CD14-positive monocyte (primary cell): ENCODE measurements around the gene ZNF277. TPM values are rescaled to one million over a fixed set of nuclear protein-coding genes. Genes with fewer than 3 reads are reported as not detected.

Experiments
- DNase-seq, 3 donors: peaks; one replicate each; pipeline ENCODE4 v3.0.0-alpha.2; 2011 to 2022
- H2AFZ ChIP-seq: 2 replicates; pipeline ENCODE4 v1.6.0; 2012; ENCODE audit warnings: mild to moderate bottlenecking, low read depth, low read length, inconsistent platforms; ENCODE audit not compliant: insufficient read depth, poor library complexity, severe bottlenecking
- H3K27ac ChIP-seq, 2 donors: 1 replicate in 1 of 2; 2 replicates in 1 of 2; pipeline ENCODE4 v1.5.1; 2012 to 2013; ENCODE audit warnings: low read length in 2 of 2, control low read depth in 1 of 2, inconsistent platforms in 1 of 2, low read depth in 1 of 2, mild to moderate bottlenecking in 1 of 2
- H3K27me3 ChIP-seq, 2 donors: one replicate each; pipeline versions ENCODE4 v1.6.0 to v1.6.1; 2011 to 2013; ENCODE audit warnings: low read length in 2 of 2; ENCODE audit not compliant: control insufficient read depth in 2 of 2, insufficient read depth in 2 of 2
- H3K36me3 ChIP-seq, 2 donors: replicated peaks in 1 of 2; 1 replicate in 1 of 2; 2 replicates in 1 of 2; pipeline versions ENCODE4 v1.5.1 to v1.6.1; 2012 to 2013; ENCODE audit warnings: low read length in 2 of 2, control low read depth in 1 of 2, inconsistent platforms in 1 of 2, mild to moderate bottlenecking in 1 of 2; ENCODE audit not compliant: insufficient read depth in 2 of 2, control insufficient read depth in 1 of 2
- H3K4me1 ChIP-seq, 2 donors: 1 replicate in 1 of 2; 2 replicates in 1 of 2; pipeline versions ENCODE4 v1.5.1 to v1.6.1; 2012 to 2013; ENCODE audit warnings: low read length in 2 of 2, control low read depth in 1 of 2, inconsistent platforms in 1 of 2, mild to moderate bottlenecking in 1 of 2, moderate library complexity in 1 of 2; ENCODE audit not compliant: insufficient read depth in 2 of 2, control insufficient read depth in 1 of 2
- H3K4me2 ChIP-seq: replicated peaks from 2 replicates; pipeline ENCODE3; 2012; ENCODE audit warnings: low read length, moderate library complexity, mild to moderate bottlenecking; ENCODE audit not compliant: poor library complexity, severe bottlenecking; ENCODE audit errors: extremely low read depth
- H3K4me3 ChIP-seq, 3 experiments: fragments of 200-600 bp in 1 of 3; sonication (generic) in 1 of 3; replicated peaks in 1 of 3; 1 replicate in 2 of 3; 2 replicates in 1 of 3; pipeline ENCODE4 v1.5.1; 2011 to 2013; ENCODE audit warnings: low read length in 3 of 3, mild to moderate bottlenecking in 3 of 3, control low read depth in 2 of 3, low read depth in 2 of 3, inconsistent platforms in 1 of 3, moderate library complexity in 1 of 3
- H3K79me2 ChIP-seq: 2 replicates; pipeline ENCODE4 v1.6.0; 2012; ENCODE audit warnings: mild to moderate bottlenecking, control low read depth, inconsistent platforms, low read length, moderate library complexity; ENCODE audit not compliant: insufficient read depth
- H3K9ac ChIP-seq: 2 replicates; pipeline ENCODE4 v1.6.0; 2017; ENCODE audit warnings: low read length, mild to moderate bottlenecking; ENCODE audit not compliant: insufficient read depth, poor library complexity, severe bottlenecking
- H3K9me3 ChIP-seq, 2 donors: replicated peaks in 1 of 2; 1 replicate in 1 of 2; 2 replicates in 1 of 2; pipeline versions ENCODE4 v1.5.1 to v1.6.1; 2012 to 2013; ENCODE audit warnings: low read length in 2 of 2, control low read depth in 1 of 2; ENCODE audit not compliant: control insufficient read depth in 1 of 2, insufficient read depth in 1 of 2
- H4K20me1 ChIP-seq: 2 replicates; pipeline ENCODE4 v1.6.0; 2012; ENCODE audit warnings: mild to moderate bottlenecking, low read length, control low read depth, moderate library complexity; ENCODE audit not compliant: insufficient read depth
- H3K27ac Mint-ChIP-seq, 7 donors: one replicate each; pipeline ENCODE4 v1.8.0; 2020; ENCODE audit warnings: mild to moderate bottlenecking in 7 of 7, mixed read lengths in 7 of 7, moderate library complexity in 6 of 7, inconsistent platforms in 2 of 7
- H3K27me3 Mint-ChIP-seq, 3 donors: one replicate each; pipeline ENCODE4 v1.8.0; 2021 to 2022; ENCODE audit warnings: low read depth in 3 of 3, mild to moderate bottlenecking in 3 of 3, mixed read lengths in 3 of 3, moderate library complexity in 3 of 3, inconsistent platforms in 1 of 3
- H3K36me3 Mint-ChIP-seq, 2 donors: one replicate each; pipeline ENCODE4 v1.8.0; 2020; ENCODE audit warnings: mixed read lengths in 2 of 2, inconsistent platforms in 1 of 2, mild to moderate bottlenecking in 1 of 2
- H3K4me1 Mint-ChIP-seq: one replicate; pipeline ENCODE4 v1.8.0; 2020; ENCODE audit warnings: mild to moderate bottlenecking, mixed read lengths
- H3K4me3 Mint-ChIP-seq, 2 donors: one replicate each; pipeline ENCODE4 v1.8.0; 2020; ENCODE audit warnings: mild to moderate bottlenecking in 2 of 2, mixed read lengths in 2 of 2, moderate library complexity in 1 of 2
- H3K9me3 Mint-ChIP-seq, 7 donors: one replicate each; pipeline ENCODE4 v1.8.0; 2020 to 2022; ENCODE audit warnings: mixed read lengths in 7 of 7, mild to moderate bottlenecking in 6 of 7, moderate library complexity in 6 of 7, inconsistent platforms in 2 of 7
- WGBS: methylation state at CpG from one replicate; pipeline ENCODE4 v1.1.5; 2013; ENCODE audit warnings: missing lambda C conversion rate; ENCODE audit not compliant: insufficient coverage; 5-methylcytosine and 5-hydroxymethylcytosine counted together
- intact Hi-C, 2 donors: fragments of 100-400 bp; cut with micrococcal nuclease; formaldehyde crosslinking; loops; one replicate each; pipeline versions ENCODE4 v1.15.0 to v1.15.1; 2023
- polyA plus RNA-seq, 3 donors: library from polyadenylated mRNA; depleted of rRNA in 1 of 3; unstranded in 2 of 3; stranded (reverse) in 1 of 3; fragments of 300-500 nt in 2 of 3; fragments of >200 nt in 1 of 3; fragmentation: Illumina TruSeq in 2 of 3; gene quantifications; 1 replicate in 2 of 3; 2 replicates in 1 of 3; pipeline ENCODE4 v1.2.3, GENCODE V29; 2012 to 2021
- TF ChIP-seq, protein P1 (sequence below): fragments of 200-600 bp; IDR thresholded peaks from one replicate; pipeline ENCODE4 v1.8.0; 2022; ENCODE audit warnings: antibody characterized with exemption, mild to moderate bottlenecking

Gene ZNF277
- polyA plus RNA-seq, 3 donors = 17.5 to 20.7 (median 20.0) TPM

DNA sequence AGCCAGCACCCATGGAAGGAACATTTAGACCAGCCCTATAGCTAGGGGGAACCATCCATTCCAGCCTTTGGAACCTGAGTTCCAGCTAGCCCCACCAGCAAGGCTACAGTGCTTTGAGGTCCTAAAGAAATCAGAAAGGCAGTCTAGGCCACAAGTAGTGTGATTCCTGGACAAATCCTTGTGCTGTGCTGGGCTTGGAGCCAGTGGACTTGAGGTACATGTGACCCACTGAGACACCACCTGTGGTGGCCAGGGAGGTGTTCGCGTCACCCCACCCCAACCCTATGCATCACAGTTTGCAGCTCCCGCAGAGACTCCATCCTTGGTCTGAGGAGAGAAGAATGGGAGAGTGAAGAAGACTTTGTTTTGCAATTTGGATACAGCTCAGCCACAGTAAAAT, 31.8 kb downstream of the ZNF277 start:
- Histone ChIP-seq H4K20me1 (peaks cover 14% of the 10 kb centered on the region), H3K36me3 (no peaks in the 10 kb centered on the region), H3K4me3 (no peak overlapping the region), H2AFZ (no peak overlapping the region), H3K27me3 (no peaks in the 10 kb centered on the region), H3K4me2 (no peak overlapping the region), H3K27ac (no peak overlapping the region), H3K9me3 (peaks cover 0 to 14% of the 10 kb centered on the region in 2 donors), H3K4me1 (no peaks in the 10 kb centered on the region), H3K9ac (no peak overlapping the region), H3K79me2 (peaks cover 4% of the 10 kb centered on the region)
- Mint-ChIP-seq H3K27me3 (no peaks in the 10 kb centered on the region), H3K4me1 (no peaks in the 10 kb centered on the region), H3K4me3 (no peak overlapping the region), H3K9me3 (peaks cover 5 to 19% (median 10%) of the 10 kb centered on the region in 7 donors), H3K27ac (no peak overlapping the region), H3K36me3 (peaks cover 1 to 7% of the 10 kb centered on the region in 2 donors)
- WGBS = no CpG with 5 or more reads among the region's 3 CpGs
- TF ChIP-seq, protein P1, sequence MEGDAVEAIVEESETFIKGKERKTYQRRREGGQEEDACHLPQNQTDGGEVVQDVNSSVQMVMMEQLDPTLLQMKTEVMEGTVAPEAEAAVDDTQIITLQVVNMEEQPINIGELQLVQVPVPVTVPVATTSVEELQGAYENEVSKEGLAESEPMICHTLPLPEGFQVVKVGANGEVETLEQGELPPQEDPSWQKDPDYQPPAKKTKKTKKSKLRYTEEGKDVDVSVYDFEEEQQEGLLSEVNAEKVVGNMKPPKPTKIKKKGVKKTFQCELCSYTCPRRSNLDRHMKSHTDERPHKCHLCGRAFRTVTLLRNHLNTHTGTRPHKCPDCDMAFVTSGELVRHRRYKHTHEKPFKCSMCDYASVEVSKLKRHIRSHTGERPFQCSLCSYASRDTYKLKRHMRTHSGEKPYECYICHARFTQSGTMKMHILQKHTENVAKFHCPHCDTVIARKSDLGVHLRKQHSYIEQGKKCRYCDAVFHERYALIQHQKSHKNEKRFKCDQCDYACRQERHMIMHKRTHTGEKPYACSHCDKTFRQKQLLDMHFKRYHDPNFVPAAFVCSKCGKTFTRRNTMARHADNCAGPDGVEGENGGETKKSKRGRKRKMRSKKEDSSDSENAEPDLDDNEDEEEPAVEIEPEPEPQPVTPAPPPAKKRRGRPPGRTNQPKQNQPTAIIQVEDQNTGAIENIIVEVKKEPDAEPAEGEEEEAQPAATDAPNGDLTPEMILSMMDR = no peak
- DNase-seq = no peak
- intact Hi-C loops = no loop called here

DNA sequence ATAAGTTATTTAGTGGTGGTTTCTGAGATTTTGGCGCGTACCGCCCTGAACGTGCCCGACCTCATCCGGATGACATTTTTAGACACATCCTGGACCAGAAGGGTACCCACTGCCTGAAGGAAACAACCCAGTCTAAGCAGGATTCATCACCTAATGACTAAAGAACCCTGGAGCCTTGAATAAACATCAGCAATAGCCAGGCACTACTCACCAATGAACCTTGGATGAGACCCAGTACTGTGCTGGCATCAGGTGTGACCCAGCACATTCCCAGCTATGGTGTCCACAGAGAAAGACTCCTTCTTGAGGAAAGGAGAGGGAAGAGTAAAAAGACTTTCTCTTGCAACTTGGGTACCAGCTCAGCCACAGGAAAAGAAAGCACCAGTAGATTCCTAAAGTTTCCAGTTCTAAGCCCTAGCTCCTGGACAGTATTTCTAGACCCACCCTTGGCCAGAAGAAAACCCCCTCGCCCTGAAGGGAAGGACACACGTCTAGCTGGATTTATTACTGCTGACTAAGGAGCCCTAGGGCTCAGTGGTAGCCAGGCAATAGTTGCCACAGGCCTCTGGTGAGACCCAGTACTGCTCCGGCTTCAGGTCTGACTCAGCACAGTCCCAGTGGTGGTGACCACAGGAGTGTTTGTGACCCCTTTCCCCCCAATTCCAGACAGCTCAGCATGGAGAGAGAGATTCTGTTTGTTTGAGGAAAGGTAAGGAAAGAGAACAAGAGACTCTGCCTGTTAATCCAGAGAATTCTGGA, 32.5 kb downstream of the ZNF277 start:
- H3K27me3 ChIP-seq = no peaks in the 10 kb centered on the region
- no peak overlapping the region for H2AFZ ChIP-seq
- Mint-ChIP-seq H3K27me3 (no peaks in the 10 kb centered on the region), H3K4me1 (no peaks in the 10 kb centered on the region), H3K9me3 (peaks cover 5 to 19% (median 10%) of the 10 kb centered on the region in 7 donors), H3K36me3 (peaks cover 1 to 7% of the 10 kb centered on the region in 2 donors), H3K4me3 (no peak overlapping the region), H3K27ac (no peak overlapping the region)
- peaks cover 2% of the 10 kb centered on the region for H3K79me2 ChIP-seq
- TF ChIP-seq, protein P1 = no peak
- H3K4me2 ChIP-seq = no peak overlapping the region
- H3K9me3 ChIP-seq = peaks cover 0 to 14% of the 10 kb centered on the region in 2 donors
- WGBS = 97% methylated on average over 6 of the region's 9 CpGs
- H3K27ac ChIP-seq = no peak overlapping the region
- peaks cover 14% of the 10 kb centered on the region for H4K20me1 ChIP-seq
- no peak overlapping the region for H3K4me3 ChIP-seq
- no peak for DNase-seq
- H3K4me1 ChIP-seq = no peaks in the 10 kb centered on the region
- no peak overlapping the region for H3K9ac ChIP-seq
- H3K36me3 ChIP-seq = no peaks in the 10 kb centered on the region
- intact Hi-C loops = no loop called here
